GM18909 (cell line): ENCODE measurements around the gene EME1.
"Not testable (repeated sequence)": the region's sequence is repeated elsewhere in the genome, so short reads cannot be mapped to it uniquely, and the experiment has no call there.

Experiments
- ATAC-seq: cut with Tn5 transposase; IDR thresholded peaks from one replicate; pipeline ENCODE4 v1.9.1; 2021; ENCODE audit warnings: mild to moderate bottlenecking; ENCODE audit not compliant: unreplicated experiment, poor library complexity

The EME1 gene

GRCh38 chr17:50389534-50389933 is 16.5 kb downstream of the EME1 start:
- ATAC-seq, result no peak

GRCh38 chr17:50392621-50393020 is 19.6 kb downstream of the EME1 start:
- no peak for ATAC-seq

GRCh38 chr17:50393700-50394099 is 20.7 kb downstream of the EME1 start:
- ATAC-seq, result no peak

- ATAC-seq, result no peak
These were observed 21.7 kb downstream of the EME1 start for GRCh38 chr17:50394711-50395110.

- no peak for ATAC-seq
These were observed 23.5 kb downstream of the EME1 start for GRCh38 chr17:50396261-50397110.

- ATAC-seq, result peak; percentile 98
These were observed 24.3 kb downstream of the EME1 start, which contains the start of gene LRRC59 for GRCh38 chr17:50397111-50397918. Gene LRRC59 (minus strand): TSS chr17:50397523. CDS start chr17:50397317, 206 bp downstream.

- ATAC-seq, result no peak
These were observed 24.9 kb downstream of the EME1 start for GRCh38 chr17:50397919-50398285.

GRCh38 chr17:50398672-50399071 is 25.6 kb downstream of the EME1 start:
- ATAC-seq, result not testable (repeated sequence)

GRCh38 chr17:50399591-50399990 is 26.6 kb downstream of the EME1 start:
- ATAC-seq, result not testable (repeated sequence)

GRCh38 chr17:50405351-50405750 is 32.3 kb downstream of the EME1 start:
- ATAC-seq, result not testable (repeated sequence)

- no peak for ATAC-seq
These were observed 33.5 kb downstream of the EME1 start for GRCh38 chr17:50406578-50406977.

- no peak for ATAC-seq
These were observed 34.9 kb downstream of the EME1 start for GRCh38 chr17:50407921-50408320.

- no peak for ATAC-seq
These were observed 39.2 kb downstream of the EME1 start for GRCh38 chr17:50412188-50412732.

- ATAC-seq, result no peak
These were observed 41.8 kb downstream of the EME1 start for GRCh38 chr17:50414808-50415207.

- not testable (repeated sequence) for ATAC-seq
These were observed 46.5 kb downstream of the EME1 start for GRCh38 chr17:50419577-50419976.

- no peak for ATAC-seq
These were observed 47.5 kb downstream of the EME1 start for GRCh38 chr17:50420419-50421112.

GRCh38 chr17:50421308-50422051 is 48.5 kb downstream of the EME1 start:
- no peak for ATAC-seq

- ATAC-seq, result no peak
These were observed 49.7 kb downstream of the EME1 start for GRCh38 chr17:50422738-50423137.

GRCh38 chr17:50423553-50424159 is 50.6 kb downstream of the EME1 start:
- no peak for ATAC-seq
